GM13976 (cell line): ENCODE results near the gene SNTG2.

ENCODE experiments used
- DNase-seq: peaks from one replicate; pipeline ENCODE4 v3.0.0; 2012; ENCODE audit warnings: low spot score
- in situ Hi-C: fragments of 300-500 bp; cut with MboI; formaldehyde crosslinking; loops from one replicate; pipeline ENCODE4 v1.12.0; 2022; ENCODE audit warnings: low sequenced_read_pairs, mixed read lengths, inconsistent platforms; ENCODE audit not compliant: unreplicated experiment
- TF ChIP-seq, protein P1 (sequence below): IDR thresholded peaks from 2 replicates; pipeline ENCODE4 v1.5.1; 2012; ENCODE audit warnings: borderline replicate concordance, mild to moderate bottlenecking; ENCODE audit not compliant: insufficient read depth; ENCODE audit errors: extremely low read depth, missing control alignments, control extremely low read depth

SNTG2 gene

GRCh38 chr2:950080-950966, at the start of gene SNTG2:
Gene SNTG2 (plus strand): TSS chr2:950849. CDS start chr2:950997, 148 bp downstream.
- peak; percentile 73 for DNase-seq
- TF ChIP-seq, protein P1, sequence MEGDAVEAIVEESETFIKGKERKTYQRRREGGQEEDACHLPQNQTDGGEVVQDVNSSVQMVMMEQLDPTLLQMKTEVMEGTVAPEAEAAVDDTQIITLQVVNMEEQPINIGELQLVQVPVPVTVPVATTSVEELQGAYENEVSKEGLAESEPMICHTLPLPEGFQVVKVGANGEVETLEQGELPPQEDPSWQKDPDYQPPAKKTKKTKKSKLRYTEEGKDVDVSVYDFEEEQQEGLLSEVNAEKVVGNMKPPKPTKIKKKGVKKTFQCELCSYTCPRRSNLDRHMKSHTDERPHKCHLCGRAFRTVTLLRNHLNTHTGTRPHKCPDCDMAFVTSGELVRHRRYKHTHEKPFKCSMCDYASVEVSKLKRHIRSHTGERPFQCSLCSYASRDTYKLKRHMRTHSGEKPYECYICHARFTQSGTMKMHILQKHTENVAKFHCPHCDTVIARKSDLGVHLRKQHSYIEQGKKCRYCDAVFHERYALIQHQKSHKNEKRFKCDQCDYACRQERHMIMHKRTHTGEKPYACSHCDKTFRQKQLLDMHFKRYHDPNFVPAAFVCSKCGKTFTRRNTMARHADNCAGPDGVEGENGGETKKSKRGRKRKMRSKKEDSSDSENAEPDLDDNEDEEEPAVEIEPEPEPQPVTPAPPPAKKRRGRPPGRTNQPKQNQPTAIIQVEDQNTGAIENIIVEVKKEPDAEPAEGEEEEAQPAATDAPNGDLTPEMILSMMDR, result no peak
- in situ Hi-C loops, result no loop called here

DNA sequence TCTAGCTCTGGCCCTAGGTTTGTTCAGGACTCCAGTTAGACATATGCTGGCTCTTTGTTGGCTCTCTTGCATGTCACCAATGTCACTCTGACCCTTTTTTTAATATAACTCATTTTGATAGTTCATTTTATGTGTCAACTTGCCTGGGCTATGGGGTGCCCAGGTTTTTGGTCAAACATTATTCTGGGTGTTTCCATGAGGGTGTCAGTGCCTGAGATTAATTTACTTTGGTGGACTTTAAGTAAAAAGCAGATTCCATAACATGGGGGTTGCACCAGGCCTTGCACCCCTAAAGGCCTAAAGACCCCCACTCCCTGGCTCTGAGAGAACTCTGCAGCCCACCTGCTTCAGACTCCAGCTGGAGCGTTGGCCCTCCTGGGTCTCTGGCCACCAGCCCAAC, 48.1 kb upstream of the SNTG2 start:
- no peak for DNase-seq
- TF ChIP-seq, protein P1, result no peak
- in situ Hi-C loops, result no loop called here

DNA sequence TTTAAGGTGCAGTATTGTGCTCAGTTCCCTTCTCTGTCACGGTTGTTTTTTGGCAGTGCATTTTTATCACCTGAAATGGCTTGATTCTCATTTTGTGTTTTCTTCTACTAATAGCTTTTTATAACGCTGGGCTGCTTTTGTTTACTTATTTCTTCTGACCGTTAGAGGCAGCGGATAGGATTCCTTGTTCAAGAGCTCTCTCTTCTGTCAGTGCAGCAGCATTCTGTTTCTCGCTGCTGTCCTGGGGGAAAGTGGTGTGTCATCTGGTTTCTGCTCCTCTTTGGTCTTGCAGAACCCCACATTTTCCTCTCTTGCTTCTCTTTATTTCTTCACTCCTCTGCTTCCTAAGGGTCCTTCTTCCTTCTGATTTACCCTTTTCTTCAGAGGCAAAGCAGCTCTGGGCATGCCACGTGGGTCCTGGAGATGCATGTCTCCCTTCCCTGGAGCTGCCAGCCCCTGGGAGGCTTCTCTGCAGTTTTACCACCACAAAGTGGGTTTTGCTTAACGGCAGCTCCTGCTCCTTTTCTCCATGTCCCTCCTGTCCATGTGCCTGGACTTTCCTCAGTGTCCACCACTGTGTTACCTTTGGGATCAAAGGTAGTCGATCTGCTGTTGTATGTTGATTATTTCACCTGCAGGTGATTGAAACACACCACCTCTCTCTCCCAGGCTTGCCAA, 47.3 kb upstream of the SNTG2 start:
- DNase-seq, result no peak
- in situ Hi-C loops, result no loop called here
- TF ChIP-seq, protein P1, result no peak

DNA sequence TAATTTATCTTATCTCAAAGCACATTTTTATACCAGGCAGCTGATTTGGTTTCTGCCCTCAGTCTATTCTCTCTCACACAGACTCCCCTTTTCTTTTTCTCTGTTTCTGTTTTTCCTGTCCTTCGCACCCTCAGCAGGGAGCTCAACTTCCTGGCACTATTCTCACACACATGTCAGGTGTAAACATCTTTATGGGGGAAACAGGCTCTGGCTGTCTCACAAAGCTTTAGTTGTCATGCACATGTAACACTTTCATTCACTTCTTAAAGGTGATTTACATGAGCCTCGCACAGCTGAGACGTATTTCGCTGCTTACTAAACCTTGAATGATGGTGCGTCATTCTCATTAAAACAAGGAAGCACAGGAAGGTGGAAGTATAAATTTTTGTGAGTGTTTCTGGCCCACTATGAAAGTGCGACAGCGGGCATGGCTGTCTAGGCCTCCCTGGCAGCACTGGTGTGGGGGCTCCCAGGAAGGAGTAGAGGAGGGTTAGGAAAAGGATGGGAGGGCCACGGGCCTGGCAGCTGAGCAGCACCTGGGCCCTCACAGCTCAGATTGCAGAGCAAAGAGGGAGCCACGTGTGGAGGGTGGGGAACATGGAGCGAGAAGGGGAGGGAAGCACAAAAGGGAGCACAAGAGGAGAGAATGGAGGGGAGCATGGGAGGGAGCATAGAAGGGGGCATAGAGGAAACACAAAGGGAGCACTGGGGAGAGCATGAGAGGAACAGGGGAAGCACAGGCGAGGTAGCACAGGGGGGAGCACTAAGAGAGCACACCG, 46.2 kb upstream of the SNTG2 start:
- no peak for DNase-seq
- TF ChIP-seq, protein P1, result no peak
- in situ Hi-C loops, result no loop called here

GRCh38 chr2:905091-905832, 45.4 kb upstream of the SNTG2 start:
- in situ Hi-C loops, result no loop called here
- DNase-seq, result no peak
- TF ChIP-seq, protein P1, result no peak

- in situ Hi-C loops, result no loop called here
- no peak for DNase-seq
- TF ChIP-seq, protein P1, result no peak
Observed at GRCh38 chr2:905833-906140, 44.9 kb upstream of the SNTG2 start.
